Sigmoid colon (tissue), 3 donors: Measurements from ENCODE around the gene DIPK1B.

Experiments
- CTCF ChIP-seq, 4 experiments: fragments of 450-650 bp in 3 of 4; fragments of 200-600 bp in 1 of 4; IDR thresholded peaks; one replicate each; pipeline ENCODE4 v1.5.1; 2016 to 2019; ENCODE audit warnings: antibody characterized with exemption in 4 of 4, mild to moderate bottlenecking in 3 of 4, moderate library complexity in 2 of 4
- POLR2A ChIP-seq, 2 donors: fragments of 450-650 bp; IDR thresholded peaks; one replicate each; pipeline ENCODE4 v1.6.1; 2016; ENCODE audit warnings: antibody characterized with exemption in 2 of 2, mild to moderate bottlenecking in 2 of 2, moderate library complexity in 2 of 2

DNA sequence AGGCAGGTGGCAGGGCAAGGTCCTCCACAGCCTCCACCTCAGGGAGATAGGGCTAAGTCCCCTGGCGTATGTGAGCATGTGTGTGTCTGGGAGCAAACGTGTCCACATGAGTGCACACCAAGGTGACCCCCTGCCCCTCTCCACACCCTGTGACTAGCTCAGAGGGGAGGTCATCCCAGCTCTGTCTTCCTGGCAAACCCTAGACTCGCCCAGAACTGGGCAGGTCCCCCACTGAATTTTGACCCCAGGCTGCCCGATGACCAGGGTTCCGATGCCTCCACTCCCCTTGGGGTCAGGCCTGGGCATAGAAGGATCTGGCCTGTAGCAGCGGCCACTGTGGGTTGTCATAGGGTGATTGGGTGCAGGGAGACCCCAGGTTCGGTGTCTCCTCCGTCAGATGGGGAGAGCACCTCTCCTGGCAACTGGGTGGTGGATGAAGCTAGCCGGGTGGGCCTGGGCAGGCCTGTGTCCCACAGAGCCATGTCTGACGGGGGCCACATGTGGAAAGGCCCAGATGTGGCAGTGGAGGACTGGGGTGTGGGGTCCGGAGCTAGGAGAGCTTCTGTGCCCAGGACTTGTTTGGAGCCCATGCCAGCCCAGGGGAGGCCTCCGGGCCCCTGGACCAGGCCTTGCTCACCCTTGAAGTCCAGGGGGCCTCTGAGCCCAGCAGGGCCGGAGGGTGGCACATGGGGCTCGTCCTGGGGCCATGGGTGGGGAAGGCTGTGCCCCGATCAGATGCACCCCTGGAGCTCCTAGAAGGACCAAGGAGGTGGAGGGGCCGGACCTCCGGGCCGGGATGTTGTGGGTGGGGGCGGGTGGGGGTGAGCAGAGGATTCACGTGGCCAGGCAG is 6.2 kb downstream of the DIPK1B start:
- TF ChIP-seq CTCF (IDR thresholded peaks at IDR 0.05): no peak
- no peak for TF ChIP-seq POLR2A (IDR thresholded peaks at IDR 0.05)
